ENCODE results near the gene FBXO36.

Gene FBXO36

DNA sequence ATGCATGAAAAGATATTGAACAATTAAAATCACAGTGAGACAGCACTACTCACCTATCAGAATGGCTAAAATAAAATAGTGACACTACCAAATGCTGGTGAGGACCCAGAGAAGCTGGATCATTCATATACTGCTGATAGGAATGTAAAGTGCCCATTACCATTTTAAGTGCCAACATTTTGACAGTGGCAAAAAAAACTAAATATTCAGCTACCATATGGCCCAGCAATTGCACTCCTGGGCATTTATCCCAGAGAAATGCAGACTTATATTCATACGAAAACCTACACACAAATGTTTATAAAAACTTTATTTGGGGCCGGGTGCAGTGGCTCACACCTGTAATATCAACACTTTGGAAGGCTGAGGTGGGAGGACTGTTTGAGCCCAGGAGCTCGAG is 47.6 kb downstream of the FBXO36 start:
- DNase-seq (ENCODE audit: low read depth), result no peak
- TF ChIP-seq, protein P1, sequence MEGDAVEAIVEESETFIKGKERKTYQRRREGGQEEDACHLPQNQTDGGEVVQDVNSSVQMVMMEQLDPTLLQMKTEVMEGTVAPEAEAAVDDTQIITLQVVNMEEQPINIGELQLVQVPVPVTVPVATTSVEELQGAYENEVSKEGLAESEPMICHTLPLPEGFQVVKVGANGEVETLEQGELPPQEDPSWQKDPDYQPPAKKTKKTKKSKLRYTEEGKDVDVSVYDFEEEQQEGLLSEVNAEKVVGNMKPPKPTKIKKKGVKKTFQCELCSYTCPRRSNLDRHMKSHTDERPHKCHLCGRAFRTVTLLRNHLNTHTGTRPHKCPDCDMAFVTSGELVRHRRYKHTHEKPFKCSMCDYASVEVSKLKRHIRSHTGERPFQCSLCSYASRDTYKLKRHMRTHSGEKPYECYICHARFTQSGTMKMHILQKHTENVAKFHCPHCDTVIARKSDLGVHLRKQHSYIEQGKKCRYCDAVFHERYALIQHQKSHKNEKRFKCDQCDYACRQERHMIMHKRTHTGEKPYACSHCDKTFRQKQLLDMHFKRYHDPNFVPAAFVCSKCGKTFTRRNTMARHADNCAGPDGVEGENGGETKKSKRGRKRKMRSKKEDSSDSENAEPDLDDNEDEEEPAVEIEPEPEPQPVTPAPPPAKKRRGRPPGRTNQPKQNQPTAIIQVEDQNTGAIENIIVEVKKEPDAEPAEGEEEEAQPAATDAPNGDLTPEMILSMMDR (IDR thresholded peaks at IDR 0.05; ENCODE audit: low read depth, low read length, missing control alignments), result no peak
- H3K4me3 ChIP-seq (ENCODE audit: low read depth, low read length), result no peak overlapping the region

DNA sequence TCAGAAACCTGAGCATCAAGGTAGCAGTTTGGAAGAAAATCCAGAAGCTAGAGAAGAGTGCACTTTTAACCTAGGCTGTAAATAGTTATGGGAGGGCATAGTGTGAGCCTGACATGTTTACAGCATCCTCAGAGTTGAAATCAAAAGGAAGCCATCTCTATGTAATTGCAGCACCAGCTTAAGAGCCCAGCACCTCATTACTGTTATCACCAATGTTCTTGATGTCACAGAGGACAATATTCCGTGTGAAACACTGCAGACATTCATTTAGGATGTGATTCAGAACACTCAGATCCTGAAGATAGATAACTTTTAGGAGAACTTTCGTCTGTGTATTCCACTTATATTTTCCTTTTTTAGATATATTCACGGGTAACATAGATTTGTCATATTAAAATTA is 48.1 kb downstream of the FBXO36 start:
- TF ChIP-seq, protein P1 (IDR thresholded peaks at IDR 0.05; ENCODE audit: low read depth, low read length, missing control alignments), result no peak
- DNase-seq (ENCODE audit: low read depth), result no peak

DNA sequence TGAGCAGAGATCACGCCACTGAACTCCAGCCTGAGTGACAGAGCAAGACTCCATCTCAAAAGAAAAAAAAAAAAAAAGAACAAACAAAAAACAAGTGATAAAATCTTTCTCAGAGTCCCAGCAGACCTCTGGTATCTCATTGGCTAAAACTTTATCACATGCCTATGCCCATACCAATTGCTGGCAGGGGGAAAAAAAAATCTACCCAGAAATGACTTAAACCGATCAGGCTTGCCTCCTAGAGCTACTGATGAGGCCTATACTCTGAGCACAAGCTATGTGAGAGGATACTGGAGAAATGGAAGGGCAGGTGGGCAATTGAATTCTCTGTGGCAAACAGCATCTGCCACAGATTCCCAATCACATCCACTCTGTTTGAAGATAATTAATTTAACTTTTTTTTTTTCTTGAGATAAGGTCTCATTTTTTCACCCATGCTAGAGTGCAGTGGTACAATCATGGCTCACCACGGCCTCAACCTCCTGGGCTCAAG is 49.0 kb downstream of the FBXO36 start:
- TF ChIP-seq, protein P1 (IDR thresholded peaks at IDR 0.05; ENCODE audit: low read depth, low read length, missing control alignments), result no peak

More for the DNA sequence above, 48.1 kb downstream of the FBXO36 start:
- H3K4me3 ChIP-seq (ENCODE audit: low read depth, low read length), result no peak overlapping the region

DNA sequence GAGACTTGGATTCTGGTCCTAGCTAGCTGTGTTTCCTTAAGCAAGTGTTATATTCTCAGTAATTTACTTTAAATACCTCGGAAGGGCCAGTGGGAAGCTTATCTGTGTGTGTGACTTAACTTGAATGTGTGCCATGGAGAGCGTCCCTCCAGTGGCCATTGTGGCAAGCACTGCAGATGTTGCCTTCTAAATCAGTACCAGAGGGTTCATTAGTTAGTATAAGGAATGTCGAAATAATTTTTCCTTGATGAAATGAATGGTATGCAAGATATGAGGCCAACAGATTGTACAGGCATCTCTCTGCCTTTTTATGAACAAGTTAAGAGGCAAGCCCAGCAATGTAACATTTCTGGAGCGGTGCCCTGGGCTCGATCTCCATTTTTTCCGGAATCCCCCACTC is 52.0 kb downstream of the FBXO36 start:
- H3K4me3 ChIP-seq (ENCODE audit: low read depth, low read length), result no peak overlapping the region
- no peak for DNase-seq (ENCODE audit: low read depth)
- TF ChIP-seq, protein P1 (IDR thresholded peaks at IDR 0.05; ENCODE audit: low read depth, low read length, missing control alignments), result no peak

More for the DNA sequence above, 49.0 kb downstream of the FBXO36 start:
- DNase-seq (ENCODE audit: low read depth), result no peak
- H3K4me3 ChIP-seq (ENCODE audit: low read depth, low read length), result no peak overlapping the region

DNA sequence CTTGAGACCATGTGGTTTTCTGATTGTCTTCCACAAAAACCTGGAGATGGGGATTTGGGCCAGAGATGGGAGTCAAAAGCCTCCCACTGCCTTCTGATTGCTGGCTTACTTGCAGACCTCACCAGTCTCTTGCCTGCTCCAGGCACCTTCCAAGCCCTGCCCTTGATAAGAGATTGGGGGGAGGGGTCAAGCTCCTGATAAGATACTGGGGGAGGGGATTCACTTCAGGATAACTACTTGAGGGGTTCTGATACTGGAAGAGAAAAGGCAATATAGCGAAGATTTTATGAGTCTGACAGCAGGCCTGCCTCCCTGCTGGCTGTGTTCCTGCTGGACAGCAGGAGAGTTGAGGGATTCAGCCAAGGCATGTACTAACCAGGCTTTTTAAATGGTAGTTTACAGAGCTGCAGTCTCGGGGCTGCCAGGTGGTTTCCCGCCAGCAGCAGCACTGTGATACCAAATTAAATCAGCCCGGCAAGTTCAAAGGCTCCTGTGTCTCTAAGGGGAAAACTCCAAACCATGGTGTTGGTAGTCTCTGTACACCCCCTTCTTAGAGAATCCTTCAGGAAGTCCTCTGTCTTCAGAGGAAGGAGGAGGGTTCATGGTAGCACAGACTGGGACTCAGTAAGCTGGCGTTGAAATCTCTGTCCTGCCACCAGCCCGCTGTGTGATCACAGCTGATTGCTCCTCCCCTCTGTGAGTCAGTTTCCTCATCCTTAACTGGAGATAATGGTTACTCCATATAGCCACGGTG is 58.3 kb downstream of the FBXO36 start:
- no peak overlapping the region for H3K4me3 ChIP-seq (ENCODE audit: low read depth, low read length)
- TF ChIP-seq, protein P1 (IDR thresholded peaks at IDR 0.05; ENCODE audit: low read depth, low read length, missing control alignments), result no peak
- DNase-seq (ENCODE audit: low read depth), result no peak

DNA sequence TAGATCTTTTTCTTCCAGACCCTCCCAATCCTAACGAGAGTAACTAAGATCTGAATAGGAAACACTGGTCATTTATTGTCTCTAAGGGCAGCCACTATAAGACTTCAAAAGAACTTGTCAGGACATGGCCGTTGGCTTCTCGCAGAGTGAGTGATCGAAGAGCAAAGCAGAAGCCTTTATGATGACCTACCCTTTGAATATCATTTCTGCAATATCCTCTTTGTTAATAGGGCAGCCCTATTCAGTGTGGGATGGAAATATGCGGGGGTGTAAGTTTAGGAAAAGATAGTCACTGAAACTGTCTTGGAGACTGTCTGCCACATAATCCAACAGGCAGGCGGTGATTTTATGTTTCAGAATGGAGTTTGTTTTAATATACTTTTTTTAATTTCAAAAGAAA is 70.9 kb downstream of the FBXO36 start:
- no peak for DNase-seq (ENCODE audit: low read depth)
- no peak overlapping the region for H3K4me3 ChIP-seq (ENCODE audit: low read depth, low read length)
- TF ChIP-seq, protein P1 (IDR thresholded peaks at IDR 0.05; ENCODE audit: low read depth, low read length, missing control alignments), result no peak

DNA sequence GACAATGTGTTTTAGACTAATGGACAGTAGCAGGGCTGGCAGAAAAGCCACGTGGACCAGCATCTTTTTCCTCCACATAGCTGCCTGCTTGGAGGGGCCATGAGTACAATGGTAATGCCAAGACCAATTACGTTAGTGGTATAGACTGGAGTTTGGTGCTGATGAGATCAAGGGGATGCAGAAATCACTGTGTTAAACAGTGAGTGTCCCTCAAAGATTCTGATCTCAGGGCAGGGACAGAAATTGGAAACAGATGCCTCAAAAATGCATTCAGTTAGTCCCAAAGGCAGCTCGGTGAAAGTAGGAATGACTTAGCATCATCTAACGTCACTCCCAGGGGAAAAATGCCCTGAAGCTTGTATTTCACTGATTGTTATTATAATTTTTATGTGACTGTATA is 74.0 kb downstream of the FBXO36 start:
- TF ChIP-seq, protein P1 (IDR thresholded peaks at IDR 0.05; ENCODE audit: low read depth, low read length, missing control alignments), result no peak
- H3K4me3 ChIP-seq (ENCODE audit: low read depth, low read length), result no peak overlapping the region
- DNase-seq (ENCODE audit: low read depth), result no peak
